ACHN (cell line): ENCODE measurements around the gene DDX31.

Source experiments
- DNase-seq: peaks from one replicate; pipeline ENCODE4 v3.0.0-alpha.2; 2015
- in situ Hi-C: cut with HindIII; loops from 2 replicates; pipeline ENCODE4 v1.10.0; 2017; ENCODE audit warnings: low sequenced_read_pairs, low pct_ligation_motif_present, low pct_unique_long_range_greater_than_20kb

DDX31 gene

GRCh38 chr9:132679946-132680625 is 10.3 kb upstream of the DDX31 start:
- in situ Hi-C loops = no loop called here
- DNase-seq = no peak

- DNase-seq = no peak
- in situ Hi-C loops = no loop called here
These were observed 8.2 kb upstream of the DDX31 start for GRCh38 chr9:132677976-132678375.

GRCh38 chr9:132674485-132674884 is 4.7 kb upstream of the DDX31 start:
- in situ Hi-C loops = no loop called here
- DNase-seq = no peak

- peak; percentile 42 for DNase-seq
- in situ Hi-C loops = no loop called here
These were observed 3.6 kb upstream of the DDX31 start for GRCh38 chr9:132673355-132673754.

- in situ Hi-C loops = no loop called here
- no peak for DNase-seq
These were observed 2.6 kb upstream of the DDX31 start for GRCh38 chr9:132672413-132672690.

GRCh38 chr9:132671620-132672412 is 2.0 kb upstream of the DDX31 start:
- in situ Hi-C loops = no loop called here
- no peak for DNase-seq

GRCh38 chr9:132670457-132671391 is 941 bp upstream of the DDX31 start, which contains the start of gene GTF3C4:
Gene GTF3C4 (plus strand): TSS chr9:132670464. CDS start chr9:132670599, 135 bp downstream.
- in situ Hi-C loops = no loop called here
- peak; percentile 27 for DNase-seq

- DNase-seq = peak; percentile 68
- in situ Hi-C loops = no loop called here
These were observed 475 bp downstream of the DDX31 start for GRCh38 chr9:132669319-132669697.

GRCh38 chr9:132663851-132664250 is 5.9 kb downstream of the DDX31 start:
- no peak for DNase-seq
- in situ Hi-C loops = no loop called here

GRCh38 chr9:132663117-132663516 is 6.7 kb downstream of the DDX31 start:
- no peak for DNase-seq
- in situ Hi-C loops = no loop called here

- DNase-seq = no peak
- in situ Hi-C loops = no loop called here
These were observed 7.4 kb downstream of the DDX31 start for GRCh38 chr9:132662152-132662945.

GRCh38 chr9:132656299-132656698 is 13.5 kb downstream of the DDX31 start:
- no peak for DNase-seq
- in situ Hi-C loops = no loop called here

GRCh38 chr9:132651259-132651658 is 18.5 kb downstream of the DDX31 start:
- peak; percentile 24 for DNase-seq
- in situ Hi-C loops = no loop called here

- DNase-seq = no peak
- in situ Hi-C loops = no loop called here
These were observed 21.1 kb downstream of the DDX31 start for GRCh38 chr9:132648685-132649084.

GRCh38 chr9:132648283-132648682 is 21.5 kb downstream of the DDX31 start:
- no peak for DNase-seq
- in situ Hi-C loops = no loop called here

- DNase-seq = no peak
- in situ Hi-C loops = no loop called here
These were observed 22.0 kb downstream of the DDX31 start for GRCh38 chr9:132647806-132648205.

GRCh38 chr9:132647355-132647754 is 22.4 kb downstream of the DDX31 start:
- peak; percentile 91 for DNase-seq
- in situ Hi-C loops = no loop called here

- in situ Hi-C loops = no loop called here
- DNase-seq = no peak
These were observed 23.1 kb downstream of the DDX31 start for GRCh38 chr9:132646726-132647125.
